Testis (tissue), 3 donors: ENCODE data around the gene NUBPL. TPM values are rescaled to one million over a fixed set of nuclear protein-coding genes. Genes with fewer than 3 reads are reported as not detected.
"Not testable (repeated sequence)": the region's sequence is repeated elsewhere in the genome, so short reads cannot be mapped to it uniquely, and the experiment has no call there.

Experiments used
- DNase-seq: peaks from one replicate; pipeline ENCODE4 v3.0.0-alpha.2; 2019
- H3K27ac ChIP-seq, 2 donors: fragments of 200-600 bp; sonication (generic); one replicate each; pipeline ENCODE4 v1.5.1; 2019
- H3K27me3 ChIP-seq: fragments of 200-600 bp; sonication (generic); one replicate; pipeline ENCODE4 v1.5.1; 2019
- H3K36me3 ChIP-seq: fragments of 200-600 bp; sonication (generic); one replicate; pipeline ENCODE4 v1.5.1; 2017; ENCODE audit warnings: low read depth; ENCODE audit errors: missing control alignments
- H3K4me1 ChIP-seq: fragments of 200-600 bp; sonication (generic); one replicate; pipeline ENCODE4 v1.5.1; 2019
- H3K4me3 ChIP-seq, 2 donors: fragments of 200-600 bp; sonication (generic); one replicate each; pipeline ENCODE4 v1.5.1; 2017 to 2019
- H3K9me3 ChIP-seq: fragments of 200-600 bp; sonication (generic); one replicate; pipeline ENCODE4 v1.5.1; 2017
- CTCF ChIP-seq, 3 experiments: fragments of 450-650 bp in 2 of 3; fragments of 200-600 bp in 1 of 3; sonication (generic) in 1 of 3; IDR thresholded peaks; one replicate each; pipeline ENCODE4 v1.5.1; 2016 to 2019; ENCODE audit warnings: antibody characterized with exemption in 3 of 3, mild to moderate bottlenecking in 2 of 3, moderate library complexity in 1 of 3
- POLR2A ChIP-seq: fragments of 450-650 bp; IDR thresholded peaks from one replicate; pipeline ENCODE4 v1.6.1; 2017; ENCODE audit warnings: antibody characterized with exemption, mild to moderate bottlenecking, moderate library complexity
- WGBS, 2 donors: methylation state at CpG; one replicate each; pipeline ENCODE4 v1.1.5; 2018; 5-methylcytosine and 5-hydroxymethylcytosine counted together
- intact Hi-C: fragments of 100-400 bp; cut with DNase I; formaldehyde crosslinking; loops from one replicate; pipeline ENCODE4 v1.15.1; 2023; ENCODE audit warnings: low total_unique reads
- polyA plus RNA-seq: library from polyadenylated mRNA; stranded (reverse); fragments of 350-450 nt; fragmentation: Illumina TruSeq; extraction: RNeasy Lipid Tissue Mini Kit (QIAGEN cat#74804); gene quantifications from one replicate; pipeline ENCODE4 v1.2.3, GENCODE V29; 2014; ENCODE audit warnings: low read depth, low replicate concordance; ENCODE audit not compliant: insufficient read depth
- total RNA-seq, 2 donors: library from RNA; depleted of rRNA; stranded (reverse); fragments of >200 nt; gene quantifications; one replicate each; pipeline ENCODE4 v1.2.3, GENCODE V29; 2016

Gene NUBPL
- total and polyA plus RNA-seq, 3 donors from 2014 or later: 7.8 to 25.0 (median 19.8) TPM

DNA sequence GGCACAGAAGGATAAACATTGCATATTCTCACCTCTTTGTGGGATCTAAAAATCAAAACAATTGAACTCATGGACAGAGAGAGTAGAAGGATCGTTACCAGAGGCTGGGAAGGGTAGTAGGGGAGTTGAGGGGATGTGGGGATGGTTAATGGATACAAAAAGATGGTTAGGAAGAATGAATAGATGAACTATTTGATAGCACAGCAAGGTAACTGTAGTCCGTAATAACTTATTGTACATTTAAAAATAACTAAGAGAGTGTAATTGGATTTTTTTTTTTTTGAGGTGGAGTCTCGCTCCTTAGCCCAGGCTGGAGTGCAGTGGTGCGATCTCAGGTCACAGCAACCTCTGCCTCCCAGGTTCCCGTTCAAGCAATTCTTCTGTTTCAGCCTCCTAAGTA lies 52.0 kb downstream of the NUBPL start:
- no peak for DNase-seq
- Histone ChIP-seq H3K27me3 (no peaks in the 10 kb centered on the region), H3K36me3 (no peaks in the 10 kb centered on the region), H3K4me3 (no peak overlapping the region), H3K27ac (no peak overlapping the region), H3K9me3 (no peaks in the 10 kb centered on the region), H3K4me1 (no peaks in the 10 kb centered on the region)
- WGBS, 2 donors: 90 to 94% methylated on average over 5 of the region's 5 CpGs
- TF ChIP-seq CTCF (IDR thresholded peaks at IDR 0.05): no peak
- no peak for TF ChIP-seq POLR2A
- intact Hi-C loops: no loop called here

GRCh38 chr14:31618884-31619283 lies 57.7 kb downstream of the NUBPL start:
- H3K36me3 ChIP-seq, intact Hi-C loops, H3K4me3 ChIP-seq, DNase-seq, H3K4me1 ChIP-seq, H3K9me3 ChIP-seq, H3K27ac ChIP-seq, H3K27me3 ChIP-seq: not testable (repeated sequence)
- WGBS, 2 donors: 94 to 97% methylated on average over 2 of the region's 2 CpGs

DNA sequence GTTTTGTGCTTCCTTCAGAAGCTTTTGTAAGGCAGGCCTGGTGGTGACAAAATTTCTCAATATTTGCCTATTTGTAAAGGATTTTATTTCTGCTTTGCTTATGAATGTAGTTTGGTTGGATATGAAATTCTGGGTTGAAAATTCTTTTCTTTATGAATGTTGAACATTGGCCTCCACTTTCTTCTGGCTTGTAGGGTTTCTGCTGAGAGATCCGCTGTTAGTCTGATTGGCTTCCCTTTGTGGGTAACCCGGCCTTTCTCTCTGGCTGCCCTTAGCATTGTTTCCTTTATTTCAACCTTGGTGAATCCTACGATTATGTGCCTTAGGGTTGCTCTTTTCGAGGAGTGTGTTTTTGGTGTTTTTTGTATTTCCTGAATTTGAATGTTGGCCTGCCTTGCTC lies 58.2 kb downstream of the NUBPL start:
- no peaks in the 10 kb centered on the region for H3K4me1 ChIP-seq
- no peak for TF ChIP-seq POLR2A
- no peak for TF ChIP-seq CTCF (IDR thresholded peaks at IDR 0.05)
- WGBS, 2 donors: 93% methylated on average over 4 of the region's 4 CpGs
- no peak overlapping the region for H3K27ac ChIP-seq
- intact Hi-C loops: no loop called here
- no peaks in the 10 kb centered on the region for H3K36me3 ChIP-seq
- H3K4me3 ChIP-seq: no peak overlapping the region
- H3K27me3 ChIP-seq: no peaks in the 10 kb centered on the region
- DNase-seq: no peak
- H3K9me3 ChIP-seq: no peaks in the 10 kb centered on the region

- intact Hi-C loops, H3K4me3 ChIP-seq, H3K9me3 ChIP-seq, H3K36me3 ChIP-seq, DNase-seq, H3K27me3 ChIP-seq, H3K4me1 ChIP-seq, H3K27ac ChIP-seq: not testable (repeated sequence)
- 96 to 97% methylated on average over 5 to 10 of the region's 10 CpGs for WGBS, 2 donors
These were observed 59.7 kb downstream of the NUBPL start for GRCh38 chr14:31620898-31621297.

DNA sequence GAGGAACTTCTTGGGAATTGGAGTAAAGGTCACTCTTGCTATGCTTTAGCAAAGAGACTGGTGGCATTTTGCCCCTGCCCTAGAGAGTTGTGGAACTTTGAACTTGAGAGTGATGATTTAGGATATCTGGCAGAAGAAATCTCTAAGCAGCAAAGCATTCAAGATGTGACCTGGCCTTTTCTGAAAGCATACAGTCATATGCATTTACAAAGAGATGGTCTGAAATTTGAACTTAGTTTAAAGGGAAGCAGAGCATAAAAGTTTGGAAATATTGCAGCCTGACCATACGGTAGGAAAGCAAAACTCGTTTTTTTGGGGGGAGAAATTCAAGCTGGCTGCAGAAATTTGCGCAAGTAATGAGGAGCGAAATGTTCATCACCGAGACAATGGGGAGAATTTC lies 60.9 kb downstream of the NUBPL start:
- no peaks in the 10 kb centered on the region for H3K27me3 ChIP-seq
- 91 to 92% methylated on average over 5 of the region's 5 CpGs for WGBS, 2 donors
- no peak overlapping the region for H3K27ac ChIP-seq
- H3K4me1 ChIP-seq: no peaks in the 10 kb centered on the region
- TF ChIP-seq POLR2A: no peak
- TF ChIP-seq CTCF (IDR thresholded peaks at IDR 0.05): no peak
- intact Hi-C loops: no loop called here
- no peak for DNase-seq
- no peak overlapping the region for H3K4me3 ChIP-seq
- no peaks in the 10 kb centered on the region for H3K36me3 ChIP-seq
- H3K9me3 ChIP-seq: no peaks in the 10 kb centered on the region

DNA sequence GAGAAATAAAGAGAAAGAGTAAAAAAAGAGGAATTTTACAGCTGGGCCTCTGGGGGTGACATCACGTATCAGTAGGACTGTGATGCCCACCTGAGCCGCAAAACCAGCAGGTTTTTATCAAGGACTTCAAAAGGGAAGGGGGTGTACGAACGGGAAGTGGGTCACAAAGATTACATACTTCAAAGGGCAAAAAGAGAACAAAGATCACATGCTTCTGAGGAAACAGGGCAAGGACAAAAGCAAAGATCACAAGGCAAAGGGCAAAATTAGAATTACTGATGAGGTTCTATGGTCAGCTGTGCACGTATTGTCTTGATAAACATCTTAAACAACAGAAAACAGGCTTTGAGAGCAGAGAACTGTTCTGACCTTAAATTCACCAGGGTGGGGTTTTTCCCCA lies 91.7 kb downstream of the NUBPL start:
- H3K4me1 ChIP-seq, DNase-seq, H3K4me3 ChIP-seq, H3K27me3 ChIP-seq, H3K9me3 ChIP-seq, intact Hi-C loops, H3K27ac ChIP-seq, H3K36me3 ChIP-seq: not testable (repeated sequence)
- 95% methylated on average over 5 of the region's 5 CpGs for WGBS, 2 donors
